GM18870 (cell line): Measurements from ENCODE around the gene LY9.
"Not testable (repeated sequence)": the region's sequence is repeated elsewhere in the genome, so short reads cannot be mapped to it uniquely, and the experiment has no call there.

Experiments
- ATAC-seq: cut with Tn5 transposase; IDR thresholded peaks from one replicate; pipeline ENCODE4 v1.9.1; 2021; ENCODE audit warnings: moderate library complexity; ENCODE audit not compliant: unreplicated experiment

The LY9 gene

DNA sequence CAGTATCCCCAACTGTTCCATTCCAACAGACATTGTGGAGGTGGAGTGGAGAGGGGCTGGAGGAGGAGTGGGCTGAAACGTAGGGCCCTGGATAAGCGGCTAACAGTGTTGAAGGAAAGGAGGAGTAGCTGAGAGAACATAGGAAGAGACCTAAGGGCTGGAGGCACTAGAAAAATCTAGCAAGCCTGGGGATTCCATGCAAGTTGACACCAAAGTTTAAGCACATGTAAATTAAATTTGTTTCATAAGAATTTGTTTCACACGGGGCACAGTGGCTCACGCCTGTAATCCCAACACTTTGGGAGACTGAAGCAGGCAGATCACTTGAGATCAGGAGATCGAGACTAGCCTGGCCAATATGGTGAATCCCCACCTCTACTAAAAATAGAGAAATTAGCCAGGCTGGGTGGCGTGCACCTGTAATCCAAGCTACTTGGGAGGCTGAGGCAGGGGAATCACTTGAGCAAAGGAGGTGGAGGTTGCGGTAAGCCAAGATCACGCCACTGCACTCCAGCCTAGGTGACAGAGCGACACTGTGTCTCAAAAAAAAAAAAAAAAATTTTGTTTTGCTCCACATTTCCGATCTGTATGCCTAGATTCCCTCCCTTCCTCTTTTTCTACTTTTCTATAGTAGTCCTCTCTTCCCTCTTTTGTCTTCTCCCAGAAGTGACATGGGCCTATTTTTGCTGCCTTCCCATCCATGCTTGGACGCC lies 67.2 kb downstream of the LY9 start:
- no peak for ATAC-seq

DNA sequence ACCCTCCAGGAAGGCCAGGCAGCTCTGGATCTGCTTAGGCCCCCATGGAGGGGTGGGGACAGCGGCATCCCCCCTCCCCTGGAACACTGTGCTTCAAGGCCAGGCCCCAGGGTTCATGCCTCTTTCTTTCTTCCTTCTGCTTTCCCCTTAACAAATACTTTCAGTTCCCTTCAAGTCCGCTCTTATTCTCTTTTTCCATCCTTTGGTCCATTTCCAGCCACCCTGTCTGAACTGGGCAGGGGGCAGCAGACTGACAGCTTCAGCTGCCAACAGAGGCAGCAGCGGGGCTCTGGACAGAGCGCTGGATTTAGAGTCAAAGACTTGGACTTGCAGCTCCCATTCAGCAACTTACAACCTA lies 67.8 kb downstream of the LY9 start:
- ATAC-seq, result no peak

DNA sequence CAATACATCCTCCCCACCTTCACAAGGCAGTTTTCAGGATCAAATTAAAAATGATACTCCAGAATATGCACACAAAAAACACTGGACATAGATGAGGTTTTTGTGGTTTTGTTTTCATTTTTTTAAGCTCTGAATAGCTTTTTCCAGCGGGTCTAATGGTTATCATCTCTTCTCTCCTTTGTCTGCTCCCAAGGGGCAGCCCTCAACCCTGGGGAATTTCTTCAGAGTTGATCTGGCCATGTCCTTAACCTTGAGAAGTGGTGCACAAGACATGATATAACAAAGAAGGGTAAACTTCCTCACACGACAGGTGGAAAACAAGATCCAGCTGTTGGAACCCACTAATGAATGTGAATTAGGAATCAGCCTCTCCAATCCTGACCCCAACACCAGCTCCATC lies 68.2 kb downstream of the LY9 start:
- ATAC-seq, result no peak

DNA sequence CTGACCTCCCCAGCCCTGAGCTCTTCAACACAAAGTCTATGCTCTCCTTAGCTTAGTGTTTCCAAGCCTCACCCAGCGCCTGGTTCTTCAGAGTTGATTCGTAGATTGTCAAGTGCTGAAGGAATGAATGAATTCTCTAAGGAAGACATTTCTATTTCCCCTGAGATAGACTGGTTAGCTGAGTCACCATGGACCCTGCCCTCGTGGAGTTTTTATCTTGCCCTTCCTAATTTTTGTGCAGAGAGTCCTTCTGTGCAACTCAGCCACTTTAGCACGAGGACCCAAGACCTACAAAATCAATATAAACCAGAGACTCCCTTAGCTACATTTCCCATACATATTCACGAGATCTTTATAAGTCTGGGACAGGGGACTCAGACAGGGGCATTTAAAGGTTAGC lies 69.4 kb downstream of the LY9 start:
- ATAC-seq, result no peak

DNA sequence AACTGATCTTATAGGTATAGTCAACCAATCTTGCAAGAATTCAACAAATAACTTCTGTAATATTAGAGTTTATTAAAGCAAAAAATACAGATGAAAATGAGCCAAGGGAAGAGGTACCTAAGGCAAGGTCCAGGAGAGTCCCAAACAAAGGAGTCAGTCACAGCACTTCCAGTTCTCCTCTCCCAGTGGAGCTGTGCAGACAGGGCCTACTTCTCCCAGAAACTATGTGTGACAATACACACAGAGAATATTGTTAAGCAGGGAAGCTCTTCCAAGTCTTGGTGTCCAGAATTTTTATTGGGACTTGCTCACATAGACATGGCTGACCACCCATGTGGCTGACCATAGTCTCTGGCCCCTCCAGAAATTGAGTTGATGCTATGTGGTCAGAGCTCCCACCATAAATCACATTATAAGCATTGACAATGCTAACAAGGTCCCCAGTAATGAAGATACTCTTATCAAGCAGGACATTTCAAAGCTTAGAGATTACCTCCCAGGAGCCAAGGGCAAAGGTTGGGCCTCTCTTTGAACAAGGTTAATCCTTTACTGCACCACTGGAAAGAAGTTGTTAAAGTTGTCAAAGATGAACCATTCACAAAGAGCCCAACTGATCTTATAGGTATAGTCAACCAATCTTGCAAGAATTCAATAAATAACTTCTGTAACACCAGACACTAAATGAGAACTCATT lies 70.2 kb downstream of the LY9 start:
- ATAC-seq, result no peak

DNA sequence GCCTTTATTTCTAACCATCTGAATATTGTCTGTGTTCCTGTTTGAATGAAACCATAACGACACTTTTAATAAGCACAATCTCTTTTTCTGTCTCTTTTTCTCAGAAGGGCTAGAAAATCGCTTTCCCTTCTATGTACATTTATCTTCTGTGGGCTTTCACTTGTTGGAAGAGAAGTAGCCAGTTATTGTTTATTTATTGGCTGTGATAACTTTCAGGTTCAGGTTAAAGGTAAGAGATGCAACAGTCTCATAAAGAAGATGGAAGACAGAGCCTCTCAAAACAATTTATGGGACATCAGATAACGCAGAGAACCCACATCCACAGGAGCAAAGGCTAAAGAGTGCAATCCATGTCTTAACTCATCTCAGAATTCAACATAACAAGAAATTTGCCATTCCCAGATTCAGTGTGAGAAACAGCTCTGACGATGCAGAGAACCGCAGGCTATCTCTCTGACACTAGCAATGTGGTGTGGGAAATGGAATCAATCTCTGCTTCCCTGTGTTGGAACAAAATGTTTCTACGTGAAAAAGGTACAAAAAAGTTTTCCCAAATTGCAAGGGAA lies 70.8 kb downstream of the LY9 start:
- no peak for ATAC-seq

DNA sequence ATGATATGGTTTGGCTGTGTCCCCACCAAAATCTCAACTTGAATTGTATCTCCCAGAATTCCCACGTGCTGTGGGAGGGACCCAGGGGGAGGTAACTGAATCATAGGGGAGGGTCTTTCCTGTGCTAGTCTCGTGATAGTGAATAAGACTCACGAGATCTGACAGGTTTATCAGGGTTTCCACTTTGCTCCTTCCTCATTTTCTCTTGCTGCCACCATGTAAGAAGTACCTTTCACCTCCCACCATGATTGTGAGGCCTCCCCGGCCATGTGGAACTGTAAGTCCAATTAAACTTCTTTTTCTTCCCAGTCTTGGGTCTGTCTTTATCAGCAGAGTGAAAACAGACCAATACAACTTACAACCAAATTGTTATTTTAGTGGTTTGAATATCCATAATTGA lies 71.7 kb downstream of the LY9 start:
- ATAC-seq, result not testable (repeated sequence)

DNA sequence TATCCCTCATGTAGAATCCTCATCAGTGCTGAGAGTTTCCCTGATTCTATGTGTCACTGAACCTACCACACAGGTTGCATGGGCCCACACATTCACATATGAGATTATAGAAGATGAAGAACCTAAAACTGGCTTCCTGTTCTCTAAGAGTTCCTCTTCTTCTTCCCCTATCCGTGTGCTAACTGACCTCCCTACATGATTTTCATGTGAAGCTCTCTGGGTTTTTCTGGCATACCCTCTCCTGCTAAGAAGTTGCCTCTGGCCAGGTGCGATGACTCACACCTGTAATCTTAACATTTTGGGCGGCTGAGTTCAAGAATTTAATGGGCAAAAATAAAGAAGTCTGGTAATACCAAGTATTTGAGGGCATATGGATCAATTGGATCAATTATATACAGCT lies 72.2 kb downstream of the LY9 start:
- ATAC-seq, result no peak

DNA sequence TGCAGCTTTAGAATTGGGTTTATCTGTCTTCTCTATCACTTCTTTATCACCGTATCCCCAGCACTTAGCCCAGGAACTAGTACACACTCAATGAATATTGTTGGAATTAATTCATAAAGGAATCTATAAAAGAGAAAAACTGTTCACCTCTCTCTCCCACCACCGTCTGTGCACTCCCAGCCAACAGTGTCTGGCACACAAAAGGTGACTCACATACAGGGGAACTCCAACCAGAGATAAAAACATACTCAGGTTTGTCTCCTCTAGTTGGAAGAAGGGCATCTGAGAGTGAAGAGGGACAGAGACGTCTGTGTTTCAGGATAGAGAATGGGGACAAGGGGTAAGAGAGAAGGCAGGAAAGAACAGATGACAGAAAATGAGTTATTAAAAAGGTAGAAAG lies 79.0 kb downstream of the LY9 start:
- ATAC-seq, result no peak

DNA sequence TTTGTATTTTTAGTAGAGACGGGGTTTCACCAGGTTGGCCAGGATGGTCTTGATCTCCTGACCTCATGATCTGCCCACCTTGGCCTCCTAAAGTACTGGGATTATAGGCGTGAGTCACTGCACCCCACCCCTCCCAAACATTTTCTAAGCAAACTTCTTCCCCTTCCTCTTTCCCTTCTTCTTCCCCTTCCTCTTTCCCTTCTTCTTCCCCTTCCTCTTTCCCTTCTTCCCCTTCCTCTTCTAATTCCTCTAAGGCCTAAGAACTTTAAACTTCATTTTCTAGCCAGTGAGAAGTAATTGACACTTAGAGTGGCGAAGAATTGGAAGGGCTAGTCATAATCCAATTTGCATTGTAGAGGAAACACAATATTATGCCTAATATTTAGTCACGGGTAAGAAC lies 79.6 kb downstream of the LY9 start:
- not testable (repeated sequence) for ATAC-seq

DNA sequence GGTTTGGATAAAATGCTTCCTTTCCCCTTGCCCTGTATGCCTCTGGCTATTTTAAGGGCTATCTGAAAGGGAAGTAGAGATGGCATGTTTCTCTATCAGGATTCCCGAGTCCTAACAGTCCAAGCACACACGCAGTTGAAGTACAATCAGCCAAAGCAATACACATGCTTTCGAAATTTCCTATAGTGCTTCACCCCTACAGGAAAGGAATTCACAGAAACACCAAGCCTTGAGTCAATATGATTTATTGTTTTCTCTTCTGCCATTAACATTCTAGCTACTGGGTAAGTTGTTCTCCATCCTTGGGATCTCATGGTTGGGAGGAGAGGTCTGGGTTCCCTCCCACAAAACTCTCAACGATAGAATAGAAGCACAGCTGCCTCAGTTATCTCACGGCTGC lies 80.3 kb downstream of the LY9 start:
- ATAC-seq, result no peak

DNA sequence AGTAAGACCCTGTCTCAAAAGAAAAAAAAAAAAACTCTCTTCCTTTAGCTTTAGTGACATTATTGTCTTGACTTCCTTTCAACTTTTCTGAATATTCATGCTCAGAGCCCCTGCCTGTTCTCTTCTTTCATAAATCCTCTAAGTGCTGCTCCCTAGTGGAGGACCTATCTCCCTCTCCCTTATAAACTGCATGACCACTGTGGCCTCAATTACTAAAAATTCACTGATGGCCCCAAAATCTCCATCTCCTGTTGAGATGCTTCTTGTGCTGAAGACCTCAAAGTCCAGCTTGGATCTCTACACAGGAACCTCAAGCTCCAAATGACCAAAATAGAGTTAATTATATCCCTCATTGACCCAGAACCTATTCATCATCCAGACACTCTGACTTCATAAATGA lies 81.2 kb downstream of the LY9 start:
- no peak for ATAC-seq
